HFFc6 (cell line): ENCODE results near the gene GOLGA7B. TPM values are rescaled to one million over a fixed set of nuclear protein-coding genes. Genes with fewer than 3 reads are reported as not detected.

Experiments used
- DNase-seq: peaks from one replicate; pipeline ENCODE4 v3.0.0-alpha.2; 2018
- H3K27ac Mint-ChIP-seq: 2 replicates; pipeline ENCODE4 v1.8.0; 2020; ENCODE audit warnings: mild to moderate bottlenecking, mixed read lengths
- H3K27me3 Mint-ChIP-seq: 2 replicates; pipeline ENCODE4 v1.8.0; 2021; ENCODE audit warnings: mild to moderate bottlenecking, moderate library complexity, mixed read lengths; ENCODE audit not compliant: insufficient read depth
- H3K36me3 Mint-ChIP-seq: 2 replicates; pipeline ENCODE4 v1.8.0; 2021; ENCODE audit warnings: low read depth, mixed read lengths
- H3K4me1 Mint-ChIP-seq: 2 replicates; pipeline ENCODE4 v1.8.0; 2020; ENCODE audit warnings: low read depth, mixed read lengths
- H3K4me3 Mint-ChIP-seq: 2 replicates; pipeline ENCODE4 v1.8.0; 2020; ENCODE audit warnings: mild to moderate bottlenecking, moderate library complexity, mixed read lengths
- H3K9me3 Mint-ChIP-seq: 2 replicates; pipeline ENCODE4 v1.8.0; 2020; ENCODE audit warnings: mild to moderate bottlenecking, mixed read lengths
- total RNA-seq, 6 experiments: library from RNA; stranded (reverse); fragmentation: NEBNext Ultra II Directional; extraction: Animal tissue kit (Norgen Biotek cat#: 25700); gene quantifications; 2 replicates in 1 of 6; 3 replicates in 5 of 6; pipeline ENCODE4 v1.2.3, GENCODE V29; 2021
- TF ChIP-seq, protein P1 (sequence below): fragments of 200-600 bp; sonication (generic); IDR thresholded peaks from 2 replicates; pipeline ENCODE4 v1.5.0; 2021; ENCODE audit warnings: antibody characterized with exemption, mild to moderate bottlenecking

The GOLGA7B gene
- total RNA-seq, 6 experiments from 2014 or later: not detected

DNA sequence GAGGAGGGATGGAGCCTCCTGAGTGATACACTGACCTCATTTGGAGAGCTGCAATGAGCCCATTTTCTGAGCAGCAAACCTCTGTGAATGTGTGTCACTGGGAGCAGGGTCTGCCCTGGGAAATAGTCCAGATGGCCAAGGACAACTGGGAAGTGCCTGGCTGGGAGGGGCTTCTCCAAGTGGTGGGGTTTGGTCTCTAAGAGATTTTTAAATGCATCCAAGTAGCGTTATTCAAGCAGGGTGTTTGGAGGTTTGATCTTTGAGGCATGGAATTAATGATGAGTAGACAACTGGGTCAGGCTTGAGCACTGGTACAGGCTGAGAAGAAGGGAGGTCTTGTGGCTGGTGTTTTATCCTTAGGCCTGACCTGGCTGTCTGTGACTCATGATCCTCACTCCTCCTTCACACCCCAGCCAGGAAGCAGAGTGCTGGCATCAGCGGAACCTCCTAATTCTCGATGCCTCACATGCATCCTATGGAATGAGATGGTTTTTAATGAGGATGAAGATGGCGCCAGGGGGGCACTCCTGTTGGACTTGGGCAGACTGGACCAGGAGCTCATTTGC, 3.3 kb downstream of the GOLGA7B start:
- TF ChIP-seq, protein P1, sequence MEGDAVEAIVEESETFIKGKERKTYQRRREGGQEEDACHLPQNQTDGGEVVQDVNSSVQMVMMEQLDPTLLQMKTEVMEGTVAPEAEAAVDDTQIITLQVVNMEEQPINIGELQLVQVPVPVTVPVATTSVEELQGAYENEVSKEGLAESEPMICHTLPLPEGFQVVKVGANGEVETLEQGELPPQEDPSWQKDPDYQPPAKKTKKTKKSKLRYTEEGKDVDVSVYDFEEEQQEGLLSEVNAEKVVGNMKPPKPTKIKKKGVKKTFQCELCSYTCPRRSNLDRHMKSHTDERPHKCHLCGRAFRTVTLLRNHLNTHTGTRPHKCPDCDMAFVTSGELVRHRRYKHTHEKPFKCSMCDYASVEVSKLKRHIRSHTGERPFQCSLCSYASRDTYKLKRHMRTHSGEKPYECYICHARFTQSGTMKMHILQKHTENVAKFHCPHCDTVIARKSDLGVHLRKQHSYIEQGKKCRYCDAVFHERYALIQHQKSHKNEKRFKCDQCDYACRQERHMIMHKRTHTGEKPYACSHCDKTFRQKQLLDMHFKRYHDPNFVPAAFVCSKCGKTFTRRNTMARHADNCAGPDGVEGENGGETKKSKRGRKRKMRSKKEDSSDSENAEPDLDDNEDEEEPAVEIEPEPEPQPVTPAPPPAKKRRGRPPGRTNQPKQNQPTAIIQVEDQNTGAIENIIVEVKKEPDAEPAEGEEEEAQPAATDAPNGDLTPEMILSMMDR: no peak
- H3K4me3 Mint-ChIP-seq: no peak overlapping the region
- H3K9me3 Mint-ChIP-seq: no peaks in the 10 kb centered on the region
- no peaks in the 10 kb centered on the region for H3K36me3 Mint-ChIP-seq
- peaks cover 21% of the 10 kb centered on the region for H3K27me3 Mint-ChIP-seq
- peaks cover 9% of the 10 kb centered on the region for H3K4me1 Mint-ChIP-seq
- no peak for DNase-seq
- H3K27ac Mint-ChIP-seq: no peak overlapping the region

DNA sequence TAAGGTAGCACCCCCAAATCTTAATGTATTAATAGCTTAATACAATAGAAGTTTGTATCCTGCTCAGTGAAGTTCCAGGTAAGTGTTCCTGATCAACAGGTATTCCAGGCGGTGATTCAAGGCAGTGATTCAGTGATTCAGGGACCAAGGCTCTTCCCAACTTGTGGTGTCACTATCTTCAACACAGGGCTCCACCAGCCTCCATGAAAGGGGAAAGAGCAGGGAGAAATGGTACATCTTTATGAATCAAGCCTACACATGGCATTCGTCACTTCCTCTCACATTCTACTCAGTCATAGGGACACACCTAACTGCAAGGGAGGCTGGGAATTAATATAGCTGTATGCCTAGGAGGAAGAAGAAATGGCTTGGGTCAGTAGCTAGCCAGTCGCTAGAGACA, 5.1 kb downstream of the GOLGA7B start:
- no peak for DNase-seq
- H3K27ac Mint-ChIP-seq: no peak overlapping the region

DNA sequence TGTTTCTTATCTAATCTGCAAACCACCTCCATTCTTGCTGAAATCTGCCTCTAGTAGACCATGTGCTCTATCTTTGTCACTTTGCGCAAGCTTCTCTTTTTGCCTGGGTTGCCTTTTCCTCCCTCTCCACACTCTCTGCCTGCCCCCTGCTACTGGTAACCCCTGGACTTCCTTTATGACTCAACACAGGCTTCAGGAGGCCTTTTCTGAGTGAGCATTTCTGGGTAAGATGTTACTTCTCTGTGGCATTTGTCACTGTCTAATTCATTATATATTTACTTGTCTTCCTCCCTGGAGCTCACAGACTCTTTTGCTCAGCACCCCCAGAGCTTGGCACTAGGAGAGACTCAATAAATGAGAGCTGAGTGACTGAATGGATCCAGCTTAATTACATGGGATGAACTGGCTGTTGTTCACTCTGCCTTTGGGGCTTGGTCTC, 8.4 kb downstream of the GOLGA7B start:
- H3K9me3 Mint-ChIP-seq: no peaks in the 10 kb centered on the region
- no peak overlapping the region for H3K27ac Mint-ChIP-seq
- TF ChIP-seq, protein P1: no peak
- no peak overlapping the region for H3K4me3 Mint-ChIP-seq
- peaks cover 5% of the 10 kb centered on the region for H3K27me3 Mint-ChIP-seq
- H3K36me3 Mint-ChIP-seq: no peaks in the 10 kb centered on the region
- H3K4me1 Mint-ChIP-seq: peaks cover 22% of the 10 kb centered on the region
- DNase-seq: peak; percentile 16

More for the DNA sequence above, 5.1 kb downstream of the GOLGA7B start:
- Mint-ChIP-seq H3K4me3 (no peak overlapping the region), H3K27me3 (peaks cover 20% of the 10 kb centered on the region), H3K36me3 (no peaks in the 10 kb centered on the region), H3K9me3 (no peaks in the 10 kb centered on the region), H3K4me1 (peaks cover 15% of the 10 kb centered on the region)
- TF ChIP-seq, protein P1: no peak

DNA sequence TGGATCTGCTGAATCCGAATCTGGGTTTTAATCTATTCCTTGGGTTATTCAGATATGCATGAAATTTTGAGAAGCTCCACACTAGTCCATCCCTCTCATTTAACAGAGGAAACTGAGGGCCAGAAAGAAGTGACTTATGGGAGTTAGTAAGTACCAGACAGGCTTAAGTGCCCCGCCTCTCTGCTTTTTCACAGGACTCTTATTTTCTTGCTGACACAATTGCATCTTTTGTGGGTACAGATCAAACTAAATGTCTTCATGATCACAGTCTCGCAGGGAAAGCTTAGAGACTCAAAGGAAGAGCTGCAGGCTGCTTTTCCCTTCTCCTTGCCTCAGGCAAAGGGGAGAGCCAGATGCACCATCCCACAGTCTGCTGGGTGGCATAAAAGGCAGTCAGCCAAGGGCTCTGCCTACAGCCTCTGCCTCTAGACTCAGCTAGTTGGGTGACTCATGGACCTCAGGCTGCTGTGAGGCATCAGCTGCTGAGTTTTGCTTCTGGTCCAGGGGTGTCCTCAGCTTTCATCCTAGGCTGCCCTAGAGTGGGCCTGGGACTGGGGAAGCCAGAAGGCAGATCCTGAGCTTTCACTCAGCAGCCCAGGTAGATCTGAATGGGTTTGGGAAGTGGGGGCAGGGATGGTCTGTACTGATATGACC, 11.6 kb downstream of the GOLGA7B start:
- no peaks in the 10 kb centered on the region for H3K9me3 Mint-ChIP-seq
- H3K36me3 Mint-ChIP-seq: no peaks in the 10 kb centered on the region
- H3K27me3 Mint-ChIP-seq: peaks cover 16% of the 10 kb centered on the region
- DNase-seq: peak; percentile 89
- no peak overlapping the region for H3K4me3 Mint-ChIP-seq
- H3K4me1 Mint-ChIP-seq: peaks cover 22% of the 10 kb centered on the region
- TF ChIP-seq, protein P1: no peak
- no peak overlapping the region; the same call in 1 of the 2 replicates for H3K27ac Mint-ChIP-seq

DNA sequence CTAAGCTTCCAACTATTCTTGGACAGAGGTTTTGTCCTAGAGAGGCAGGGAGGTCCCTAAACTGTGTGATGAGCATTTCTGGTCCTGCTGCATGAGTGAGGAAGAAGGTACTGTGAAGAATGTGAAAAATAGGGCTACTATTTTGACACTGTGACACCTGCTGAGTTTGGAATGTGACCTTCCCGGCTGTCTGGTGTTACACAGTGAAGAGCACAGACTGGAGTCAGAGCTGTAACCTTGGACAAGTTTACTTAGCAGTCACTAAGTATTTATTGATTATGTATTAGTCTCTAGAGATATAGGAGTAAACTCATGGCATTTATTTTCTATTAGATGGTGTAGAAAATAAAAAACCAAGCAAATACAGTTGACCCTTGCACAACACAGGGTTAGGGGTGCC, 12.3 kb downstream of the GOLGA7B start:
- Mint-ChIP-seq H3K27ac (no peak overlapping the region), H3K4me3 (no peak overlapping the region), H3K9me3 (no peaks in the 10 kb centered on the region), H3K27me3 (peaks cover 16% of the 10 kb centered on the region), H3K36me3 (no peaks in the 10 kb centered on the region), H3K4me1 (peaks cover 22% of the 10 kb centered on the region)
- DNase-seq: no peak
- TF ChIP-seq, protein P1: no peak
